NCI-H345 treated with DMSO at 0.1 percent for 48 hours (cell line): Measurements from ENCODE around the gene HTR3A.

Experiments
- DNase-seq: peaks from one replicate; lab custom pipeline; 2025; ENCODE audit not compliant: unreplicated experiment; lab: John Stamatoyannopoulos, UW

The HTR3A gene

DNA sequence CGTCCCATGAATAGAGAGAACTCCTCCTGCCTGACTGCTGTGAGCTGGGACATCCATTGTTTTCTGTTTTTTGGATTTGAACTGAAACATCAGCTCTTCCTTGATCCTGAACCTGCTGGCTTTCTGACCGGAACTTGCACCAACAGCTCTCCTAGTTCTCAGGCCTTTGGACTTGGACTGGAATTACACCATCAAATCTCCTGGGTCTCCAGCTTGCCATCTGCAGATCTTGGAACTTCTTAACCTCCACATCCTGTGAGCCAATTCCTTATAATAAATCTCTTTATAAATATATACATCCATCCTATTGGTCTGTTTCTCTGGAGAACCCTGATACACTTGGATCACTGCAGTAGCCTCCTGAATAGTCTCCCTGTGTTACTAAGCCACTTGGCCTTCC lies 42.1 kb downstream of the HTR3A start:
- DNase-seq, result no peak

DNA sequence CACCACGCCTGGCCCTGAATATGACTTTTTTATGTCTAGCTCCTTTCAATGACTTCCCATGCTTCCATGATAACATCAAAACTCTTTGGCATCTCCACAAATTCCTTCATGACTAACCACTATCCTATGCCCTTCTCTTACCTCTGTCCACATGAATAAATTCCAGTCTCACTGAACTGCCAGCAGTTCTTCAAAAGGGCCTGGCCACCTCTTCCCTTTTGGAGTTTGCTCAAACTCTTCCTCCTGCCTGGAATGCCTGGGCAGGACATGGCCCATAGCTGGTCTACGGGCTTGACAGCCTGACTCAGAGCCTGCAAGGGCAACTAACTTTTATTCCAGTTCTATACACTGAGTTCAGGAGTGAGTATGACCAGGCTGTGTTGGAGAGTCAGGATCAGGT lies 42.8 kb downstream of the HTR3A start:
- DNase-seq, result no peak

DNA sequence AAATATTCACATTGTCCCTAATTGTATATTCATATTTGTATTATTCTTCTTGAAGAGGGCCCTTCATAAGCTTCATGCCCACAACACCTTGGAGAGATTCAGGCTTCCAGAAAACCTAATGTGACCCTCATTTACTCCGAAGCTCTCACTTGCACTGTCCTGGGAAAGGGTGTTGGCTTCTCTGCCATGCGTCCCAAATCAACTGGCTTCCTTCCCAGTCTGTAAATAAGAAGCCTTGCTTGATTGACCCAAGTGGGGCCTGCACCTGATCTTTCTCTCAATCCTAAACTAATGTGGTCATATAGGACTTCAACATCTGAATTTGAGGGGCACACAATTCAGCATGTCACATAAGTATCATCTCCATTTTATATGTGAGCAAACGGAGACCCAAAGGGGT lies 44.1 kb downstream of the HTR3A start:
- DNase-seq, result no peak

DNA sequence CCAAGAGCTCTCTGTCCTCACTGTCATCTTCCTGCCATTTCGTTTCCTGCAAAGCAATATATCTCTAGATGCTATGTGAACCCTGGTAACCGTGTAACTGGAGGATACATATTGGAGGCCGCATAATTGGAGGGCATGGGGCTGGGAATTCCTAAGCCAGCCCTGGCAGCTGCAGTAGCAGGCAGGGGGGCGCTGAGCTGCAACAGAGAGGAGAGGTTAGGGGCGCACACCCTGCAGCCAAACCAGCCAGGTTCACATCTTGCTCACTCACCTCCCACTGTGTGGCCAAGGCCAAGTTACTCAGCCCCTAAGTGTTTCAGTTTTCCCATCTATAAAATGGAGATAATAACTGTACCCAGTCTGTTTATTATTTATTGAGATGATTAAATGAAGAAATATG lies 44.7 kb downstream of the HTR3A start:
- DNase-seq, result no peak

DNA sequence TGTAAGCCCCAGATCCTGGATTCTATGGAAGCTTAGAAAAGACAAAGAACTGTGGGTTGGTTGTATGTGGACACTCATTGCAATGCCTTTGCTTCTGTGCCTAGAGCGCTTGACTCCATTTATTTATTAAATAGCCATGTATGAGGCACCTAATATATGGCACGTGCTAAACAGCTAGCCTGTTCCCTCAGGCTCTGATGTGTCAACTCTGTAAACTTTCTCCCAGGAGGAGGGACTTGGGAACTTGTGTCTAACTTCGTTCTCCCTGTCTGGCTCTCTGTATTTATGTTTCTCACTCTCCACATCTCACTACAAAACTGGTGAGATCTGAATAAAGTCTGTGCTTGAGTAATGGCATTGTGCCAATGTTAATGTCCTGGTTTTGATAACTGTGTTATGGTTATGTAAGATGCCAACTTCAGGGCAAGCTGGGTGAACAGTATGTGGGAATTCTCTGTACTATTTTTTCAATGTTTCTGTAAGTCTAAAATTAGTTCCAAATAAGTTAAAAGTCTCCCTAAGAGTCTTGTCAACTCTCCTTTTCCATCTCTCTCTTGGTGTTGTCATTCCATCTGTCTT lies 50.5 kb downstream of the HTR3A start:
- no peak for DNase-seq

DNA sequence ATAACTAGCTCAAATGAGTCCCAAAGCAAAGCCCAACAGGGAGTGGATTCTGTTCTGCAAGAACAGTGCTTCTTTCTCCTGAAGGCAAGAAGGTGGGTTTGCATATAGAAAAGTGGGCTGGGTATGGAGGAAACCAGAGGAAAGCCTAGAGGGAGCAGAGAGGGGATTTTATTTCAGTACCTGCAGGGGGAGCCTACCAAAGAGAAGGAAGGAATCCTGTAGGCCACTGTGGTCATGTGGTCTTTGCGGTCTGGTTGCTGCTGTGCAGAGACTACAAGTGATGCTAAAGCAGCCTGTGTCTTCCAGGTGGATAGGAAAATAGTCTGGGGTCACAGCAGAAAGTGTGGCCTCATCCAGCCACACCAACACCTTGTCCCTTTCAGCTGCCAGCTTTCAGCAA lies 51.4 kb downstream of the HTR3A start:
- no peak for DNase-seq

DNA sequence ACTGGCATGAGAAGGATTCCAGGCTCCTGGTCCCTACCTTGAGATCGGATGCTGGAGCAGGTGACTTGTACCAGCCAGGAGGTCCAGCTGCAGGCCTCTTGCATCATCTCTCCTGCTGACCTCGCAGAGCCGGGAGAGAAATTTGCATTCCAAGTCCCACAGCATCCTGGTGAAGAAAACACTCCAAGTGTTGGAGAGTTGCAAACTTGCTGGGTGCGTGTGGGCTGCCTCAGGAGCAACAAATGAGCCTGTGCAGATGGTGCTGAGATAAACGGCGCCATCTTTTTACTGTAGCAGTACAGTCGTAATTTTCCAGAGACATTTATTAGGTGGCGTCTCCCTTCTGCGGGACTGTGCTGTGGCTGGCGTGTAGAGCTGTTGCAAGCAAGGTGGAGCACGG lies 52.5 kb downstream of the HTR3A start:
- DNase-seq, result no peak

DNA sequence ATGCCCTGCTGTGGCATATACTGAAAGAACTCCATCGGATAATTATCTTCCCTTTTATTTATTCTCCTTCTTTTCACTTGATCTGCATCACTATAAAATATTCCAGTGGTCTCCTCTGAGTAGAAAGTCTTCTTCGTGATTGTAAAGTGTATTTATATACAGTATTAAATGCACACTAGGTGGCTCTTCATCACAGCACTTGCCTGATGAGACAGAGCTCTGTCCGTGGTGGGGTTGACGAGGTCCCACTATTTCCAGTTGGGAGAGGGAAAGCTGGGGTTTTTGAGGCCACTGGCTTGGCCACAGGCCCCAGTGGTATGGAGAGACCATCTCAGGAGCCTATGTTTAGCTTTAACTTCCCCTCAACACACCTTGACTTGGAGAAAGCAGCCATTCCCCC lies 53.0 kb downstream of the HTR3A start:
- no peak for DNase-seq

DNA sequence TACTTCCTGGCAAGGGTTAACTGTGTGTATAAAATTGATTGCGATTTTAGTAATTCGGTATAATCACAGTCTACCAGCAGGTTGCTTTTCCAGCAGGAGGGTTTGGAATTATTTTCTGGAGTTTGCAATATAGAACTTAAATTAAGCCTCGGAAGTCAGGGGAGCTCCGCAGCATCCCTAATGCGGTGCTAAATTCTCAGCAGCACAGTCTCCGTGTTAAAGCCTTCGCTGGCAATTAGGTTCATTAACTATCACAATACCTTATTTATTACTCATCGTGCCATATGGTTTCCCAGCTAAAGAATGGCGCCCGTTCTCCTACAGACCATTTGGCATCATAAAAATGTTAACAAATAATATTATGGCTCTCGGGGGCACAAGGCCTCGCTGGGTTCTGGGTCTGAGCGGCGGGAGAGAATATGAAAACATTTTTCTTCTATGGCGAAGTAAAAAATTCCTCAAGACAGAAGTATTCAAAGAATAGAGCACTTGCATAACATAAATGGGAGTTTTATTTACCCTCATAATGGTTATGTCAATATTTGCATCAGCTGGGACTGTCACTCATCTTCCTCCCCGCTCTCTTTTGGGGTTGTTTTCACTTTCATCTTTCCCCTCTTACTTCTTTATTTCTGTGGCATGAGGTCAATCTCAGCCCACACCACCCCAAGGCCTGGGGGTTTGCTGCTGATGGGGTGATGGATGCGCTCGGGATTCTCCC lies 56.5 kb downstream of the HTR3A start:
- DNase-seq, result no peak

DNA sequence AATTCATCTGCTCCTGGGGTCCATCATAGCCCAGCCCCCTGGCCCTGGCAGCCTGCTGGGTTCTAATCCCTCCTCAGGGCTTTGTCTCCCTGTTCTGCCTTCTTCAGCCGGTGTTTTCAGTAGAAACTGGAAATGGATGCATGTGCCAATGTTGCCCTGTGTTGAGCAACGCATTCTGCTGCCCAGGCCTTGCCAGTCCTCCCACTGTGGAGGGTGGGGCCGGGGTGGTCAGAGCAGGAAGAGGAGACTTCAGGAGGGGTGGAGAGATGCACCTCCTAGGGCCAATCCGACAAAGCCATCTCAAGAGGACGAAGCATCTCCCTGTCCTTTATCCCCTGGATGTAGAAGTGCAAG lies 57.0 kb downstream of the HTR3A start:
- DNase-seq, result no peak

DNA sequence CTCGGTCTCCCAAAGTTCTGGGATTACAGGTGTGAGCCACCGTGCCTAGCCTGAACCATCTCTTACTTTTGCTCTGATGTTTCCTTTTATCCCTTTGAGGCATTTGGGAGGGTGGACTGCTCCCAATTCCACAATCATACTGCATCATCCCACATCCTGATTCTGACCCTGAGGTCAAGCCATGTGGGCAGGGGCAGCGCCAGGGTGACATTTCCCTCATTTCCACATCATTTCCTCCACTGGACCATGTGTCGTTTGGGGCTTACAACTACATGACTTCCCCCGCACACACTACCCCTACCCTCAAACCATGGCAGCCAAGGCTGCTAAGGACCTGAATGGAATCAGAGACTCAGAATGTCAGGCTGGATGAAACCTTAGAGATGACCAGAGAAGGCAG lies 58.2 kb downstream of the HTR3A start:
- no peak for DNase-seq

DNA sequence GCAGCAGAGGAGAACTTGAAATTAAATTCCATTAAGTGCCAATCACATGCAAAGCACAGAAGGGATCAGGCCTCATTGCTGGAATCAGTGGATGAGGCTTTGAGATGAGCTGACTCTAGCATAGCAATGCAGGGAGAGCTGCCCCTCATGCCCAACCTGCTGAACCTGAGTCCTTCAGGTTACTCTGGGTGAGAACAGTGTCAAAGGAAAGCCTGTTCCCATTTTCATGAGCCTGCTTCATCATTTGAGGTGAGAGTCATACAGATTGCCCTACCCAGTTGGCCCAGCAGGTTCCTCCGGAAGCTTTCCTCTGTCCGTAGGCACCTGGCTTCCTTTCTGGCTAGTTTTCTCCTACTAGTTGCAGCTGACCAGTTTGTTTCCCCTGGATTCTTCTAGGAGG lies 58.7 kb downstream of the HTR3A start:
- no peak for DNase-seq

DNA sequence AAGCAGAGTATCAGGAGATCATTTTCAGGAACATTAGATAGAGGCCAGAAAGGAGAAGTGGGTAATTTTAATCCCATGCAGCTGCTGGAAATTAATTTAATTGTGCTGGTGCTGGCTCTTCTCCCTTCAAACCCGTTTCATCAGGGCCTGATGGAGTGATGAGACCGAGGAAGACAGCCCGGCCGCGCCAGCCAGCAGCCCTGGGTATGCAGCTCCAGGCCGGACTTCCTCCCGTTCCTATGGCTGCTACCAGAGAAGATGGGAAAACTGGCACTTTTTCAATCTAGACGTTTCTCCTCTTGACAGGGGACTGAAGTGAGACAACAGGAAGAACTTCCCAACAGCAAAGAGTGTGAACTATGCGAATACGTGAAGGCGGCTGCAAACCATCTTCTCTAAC lies 60.0 kb downstream of the HTR3A start:
- no peak for DNase-seq

DNA sequence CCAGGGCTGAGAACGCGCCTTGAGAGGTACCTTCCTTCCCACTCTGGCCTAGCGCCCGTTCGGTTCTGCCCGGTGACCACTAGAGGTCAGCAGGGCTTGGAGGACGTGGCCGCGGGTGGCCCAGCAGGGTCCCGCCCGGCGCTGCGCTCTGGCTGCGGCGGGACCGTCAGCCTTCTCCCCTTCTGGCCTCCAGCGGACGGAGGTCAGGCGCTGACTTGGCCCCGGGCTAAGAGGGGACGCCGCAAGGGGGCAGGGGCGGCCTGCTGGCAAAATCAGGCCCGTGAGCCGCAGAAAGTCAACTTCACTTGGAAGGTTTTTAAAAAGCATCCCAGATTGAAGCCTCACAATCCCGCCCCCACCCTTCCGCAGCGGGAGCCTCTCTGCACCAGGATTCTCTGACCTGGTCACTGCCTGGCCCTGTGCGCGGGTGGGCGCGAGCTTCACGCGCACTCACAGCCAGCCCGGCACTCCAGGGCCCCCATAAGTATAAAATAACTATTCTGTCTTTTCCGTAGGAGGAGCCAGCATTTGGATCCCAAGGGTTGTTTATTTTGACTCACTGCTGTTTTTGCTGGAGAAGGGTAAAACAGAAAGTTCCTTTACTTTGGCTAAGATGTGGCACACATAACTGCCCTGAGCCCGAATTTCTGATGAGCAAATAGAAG lies 61.4 kb downstream of the HTR3A start:
- no peak for DNase-seq

DNA sequence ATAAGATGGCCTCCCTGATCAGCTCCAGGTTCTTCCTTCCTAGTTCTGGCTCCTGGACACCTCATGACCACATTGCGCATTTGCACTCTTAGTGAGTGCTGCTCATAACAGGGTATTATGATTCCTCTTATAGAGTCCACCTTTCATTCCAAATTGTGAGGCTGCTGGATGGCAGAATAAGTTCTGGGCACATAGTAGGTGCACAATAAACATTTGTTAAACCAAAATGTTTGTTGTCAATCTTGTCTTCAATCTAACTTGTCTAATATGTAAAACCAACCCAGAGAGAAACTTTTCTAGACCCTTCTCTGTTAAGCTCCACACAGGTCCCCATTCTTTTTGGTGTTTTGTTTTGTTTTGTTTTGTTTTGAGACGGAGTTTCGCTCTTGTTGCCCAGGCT lies 62.0 kb downstream of the HTR3A start:
- no peak for DNase-seq

DNA sequence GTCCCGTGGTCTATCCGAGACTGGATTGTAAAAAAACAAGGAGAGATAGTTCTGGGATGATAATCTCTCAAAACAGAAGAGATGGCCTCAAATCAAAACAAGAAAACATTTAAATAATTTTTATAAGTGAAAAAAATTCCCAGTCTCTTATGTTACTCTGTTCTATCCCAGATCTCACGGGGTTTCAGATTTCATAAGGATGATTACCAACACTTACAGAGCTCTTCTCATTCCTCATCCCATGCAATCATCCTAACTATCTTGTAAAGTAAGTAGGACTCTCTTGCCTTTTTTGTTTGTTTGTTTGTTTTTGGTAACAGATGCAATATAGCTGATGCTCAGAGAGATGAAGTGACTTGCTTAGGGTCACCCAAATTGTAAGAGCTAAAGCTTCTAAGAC lies 64.6 kb downstream of the HTR3A start:
- DNase-seq, result no peak
